Omental fat pad (tissue), 4 donors: ENCODE data around the gene IMP4. TPM values are rescaled to one million over a fixed set of nuclear protein-coding genes. Genes with fewer than 3 reads are reported as not detected.

Experiments
- ATAC-seq: fragments of 150-250 bp; one replicate; pipeline ENCODE4 v1.9.1; 2016; ENCODE audit warnings: mild to moderate bottlenecking, moderate library complexity; ENCODE audit not compliant: low FRiP score
- DNase-seq: peaks from one replicate; pipeline ENCODE4 v3.0.0-alpha.2; 2019; ENCODE audit warnings: low spot score
- CTCF ChIP-seq, 3 donors: fragments of 450-650 bp; IDR thresholded peaks; one replicate each; pipeline ENCODE4 v1.5.1; 2016 to 2017; ENCODE audit warnings: antibody characterized with exemption in 3 of 3, mild to moderate bottlenecking in 3 of 3, moderate library complexity in 2 of 3
- small RNA-seq: library from RNA; depleted of rRNA; stranded (forward); fragments of <200 nt; gene quantifications from one replicate; pipeline ENCODE3, GENCODE V24; 2016
- total RNA-seq, 4 donors: library from RNA; depleted of rRNA; stranded (reverse); fragments of >200 nt; gene quantifications; one replicate each; pipeline ENCODE4 v1.1.0, GENCODE V29; 2016

The IMP4 gene
- total RNA-seq, 4 donors from 2014 or later, result 102 to 221 (median 130) TPM

GRCh38 chr2:130390460-130391057 lies 47.9 kb downstream of the IMP4 start:
- DNase-seq (no peak), ATAC-seq (no peak)
- no peak for TF ChIP-seq CTCF (IDR thresholded peaks at IDR 0.05)

GRCh38 chr2:130391058-130391871 lies 48.6 kb downstream of the IMP4 start:
- DNase-seq (peak; percentile 60), ATAC-seq (peak; percentile 87)
- no peak for TF ChIP-seq CTCF (IDR thresholded peaks at IDR 0.05)

- no peak for DNase-seq
- TF ChIP-seq CTCF (IDR thresholded peaks at IDR 0.05), result no peak
- peak; percentile 40 for ATAC-seq
Measured at GRCh38 chr2:130391872-130392670, 49.4 kb downstream of the IMP4 start.

- no peak for TF ChIP-seq CTCF (IDR thresholded peaks at IDR 0.05)
- no peak for ATAC-seq
- DNase-seq, result no peak
Measured at GRCh38 chr2:130393318-130393910, 50.7 kb downstream of the IMP4 start.

Small RNA genes lying within 50 kb of the gene (small RNA-seq; reads per million reads assigned to genes)
- gene AC132479.1, result not detected

Other genes starting within 250 kb of the IMP4 start
- gene POTEF, start 213.7 kb upstream of the IMP4 start, total RNA-seq, result under 1 TPM in 1 of 4 donors, not detected in 3; 0.09 TPM
- 10 to 100 TPM in 1 of 4 donors, 1 to 10 TPM in 3; 1.2 to 10.4 (median 1.6) TPM for gene CCDC74B, start 197.8 kb upstream of the IMP4 start, total RNA-seq
- gene SMPD4, start 161.3 kb upstream of the IMP4 start, total RNA-seq, result 10 to 100 TPM; 21.8 to 39.1 (median 29.4) TPM
- 10 to 100 TPM; 52.8 to 93.5 (median 72.4) TPM for gene MZT2B, start 160.6 kb upstream of the IMP4 start, total RNA-seq
- gene TUBA3E, start 144.5 kb upstream of the IMP4 start, total RNA-seq, result not detected
- gene PTPN18, start 13.2 kb downstream of the IMP4 start, total RNA-seq, result 100 to 1,000 TPM in 1 of 4 donors, 10 to 100 TPM in 3; 43.1 to 104 (median 57.0) TPM
- gene POTEI, start 166.4 kb downstream of the IMP4 start, total RNA-seq, result under 1 TPM in 2 of 4 donors, not detected in 2; 0.13 to 0.46 TPM
- under 1 TPM in 2 of 4 donors, not detected in 2; 0.50 to 0.65 TPM for gene CFC1B, start 178.3 kb downstream of the IMP4 start, total RNA-seq